Cerebellar cortex (tissue), 1 donor: ENCODE measurements around the gene DDC.

Experiments used
- DNase-seq: peaks from one replicate; pipeline ENCODE4 v3.0.0-alpha.2; 2015; ENCODE audit warnings: low spot score

The DDC gene

DNA sequence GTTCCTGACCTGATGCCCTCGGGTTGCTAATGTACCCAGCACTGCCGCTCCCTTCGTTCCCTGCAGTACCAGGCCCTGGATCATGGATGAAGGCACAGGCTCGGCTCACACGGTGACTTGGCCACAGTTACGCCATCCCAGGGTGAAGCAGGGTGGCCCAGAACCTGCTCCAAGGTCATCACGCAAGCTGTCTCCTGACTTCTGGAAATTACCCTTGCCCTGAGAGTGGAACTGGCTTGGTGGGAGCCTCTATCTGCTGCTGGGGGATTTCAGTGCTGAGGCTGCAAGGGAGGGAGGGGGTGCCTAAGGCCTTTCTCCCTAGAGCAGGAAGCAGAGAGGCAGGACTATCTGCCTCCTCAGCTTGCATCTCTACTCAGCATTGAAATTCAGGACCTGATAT, 151.6 kb downstream of the DDC start:
- no peak for DNase-seq

DNA sequence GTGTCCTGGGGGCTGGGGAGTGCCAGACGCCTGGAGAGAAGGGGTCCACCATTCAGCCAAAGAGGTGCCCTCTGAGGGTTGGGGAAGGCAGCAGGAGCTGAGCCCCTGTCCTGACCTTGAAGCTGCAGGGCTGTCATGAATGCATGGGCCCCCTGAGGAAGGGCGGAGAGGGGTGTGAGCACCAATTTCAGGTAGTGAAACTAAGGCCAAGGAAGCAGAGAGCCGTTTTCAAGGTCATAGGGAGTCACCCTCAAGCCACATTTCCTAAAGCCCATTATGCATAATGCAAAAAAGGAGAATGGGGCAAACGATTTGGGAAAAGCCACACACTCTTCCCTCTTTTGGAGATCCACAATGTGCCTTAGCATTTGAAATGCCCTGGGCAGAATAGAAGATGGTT, 152.2 kb downstream of the DDC start:
- no peak for DNase-seq

GRCh38 chr7:50411332-50411731, 153.9 kb downstream of the DDC start:
- DNase-seq: no peak

DNA sequence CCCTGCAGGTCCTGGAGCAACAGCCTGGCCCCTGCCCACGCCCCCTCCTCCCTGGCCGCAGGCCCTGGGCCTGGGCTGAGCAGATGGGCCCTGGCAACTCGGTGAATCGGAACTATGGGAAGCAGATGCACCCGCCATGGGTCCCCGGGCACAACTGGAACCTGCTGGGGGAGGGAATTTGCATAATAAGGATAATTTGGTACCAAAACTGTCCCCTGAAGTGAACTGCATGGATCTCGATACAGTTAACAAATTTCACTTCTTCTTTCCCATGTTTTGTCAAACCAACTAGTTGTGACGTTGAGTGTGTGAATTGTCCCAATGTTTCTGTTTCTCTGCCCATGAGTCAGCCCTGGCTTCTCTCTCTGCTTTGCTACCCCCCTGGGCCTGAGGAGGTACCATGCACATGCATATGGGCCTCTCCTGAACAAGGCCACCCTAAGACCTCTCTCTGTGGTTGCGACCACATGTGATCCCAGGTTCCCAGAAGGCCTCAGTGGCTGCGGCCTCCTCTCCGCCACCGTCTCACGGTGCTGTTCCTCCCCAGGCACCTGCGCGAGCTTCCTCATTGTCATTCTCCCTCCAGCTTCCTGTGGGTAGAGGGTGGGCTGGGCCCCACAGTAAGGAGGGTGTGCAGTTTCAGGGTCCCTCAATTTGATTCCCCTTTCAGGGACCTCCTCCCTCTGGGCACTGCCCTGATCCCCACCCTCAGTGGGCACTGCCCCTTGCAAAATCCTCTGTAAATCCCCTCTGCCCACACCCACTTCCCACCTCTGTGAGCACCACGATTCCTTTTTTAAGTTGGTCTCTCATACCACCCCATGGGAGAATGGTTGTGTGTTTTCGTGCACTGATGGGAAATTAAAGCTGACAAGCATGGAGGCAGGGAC, 155.1 kb downstream of the DDC start:
- no peak for DNase-seq
